ENCODE data around the gene ADAM10. TPM values are rescaled to one million over a fixed set of nuclear protein-coding genes. Genes with fewer than 3 reads are reported as not detected.

Gene ADAM10
- total RNA-seq, 2 donors from 2014 or later, result 191 to 211 TPM

DNA sequence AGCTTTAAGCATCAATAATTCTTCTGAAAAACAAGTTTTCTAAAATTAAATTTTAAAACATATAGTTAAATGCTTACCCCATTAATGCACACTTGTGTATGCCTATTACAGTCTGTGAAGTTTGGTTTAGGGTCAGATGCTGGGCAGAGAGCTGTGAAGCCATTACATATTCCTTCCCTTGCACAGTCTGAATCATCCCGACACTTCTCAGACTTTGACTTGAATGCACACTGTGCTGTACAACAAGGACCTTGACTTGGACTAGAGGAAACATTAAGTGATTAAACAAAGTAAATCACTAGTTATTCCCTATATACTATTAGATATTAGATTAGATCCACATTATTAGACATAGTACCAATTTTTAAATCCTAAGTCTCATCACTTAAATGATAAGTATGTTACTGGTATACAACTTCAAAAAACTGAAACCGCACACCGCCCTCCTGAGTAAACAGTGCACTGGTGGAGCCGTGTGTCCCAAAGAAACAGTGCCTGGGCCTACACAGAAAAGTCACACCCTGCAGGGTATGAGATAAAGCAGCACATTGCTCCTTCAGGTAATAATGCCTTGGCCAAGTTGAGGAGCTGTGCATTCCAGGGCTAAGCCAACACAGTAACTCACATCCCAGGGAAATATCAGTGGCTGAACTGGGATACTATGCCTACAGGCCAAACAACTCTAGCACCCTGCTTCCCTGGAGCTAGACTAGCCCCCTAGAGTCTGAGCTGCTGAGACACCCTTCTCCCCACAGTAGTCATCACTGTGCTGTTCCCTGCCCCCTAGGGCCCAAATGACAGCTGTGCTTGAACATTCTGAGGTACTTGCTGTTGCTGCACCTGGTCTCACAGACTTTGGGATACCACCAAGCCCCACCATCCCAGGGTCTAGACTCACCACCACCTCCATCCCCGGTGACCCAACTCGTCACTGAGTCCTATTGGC, 137.5 kb downstream of the ADAM10 start:
- peaks cover 69% of the 10 kb centered on the region for H3K36me3 ChIP-seq (ENCODE audit: control insufficient read depth, insufficient read depth, low read length)
- H3K4me1 ChIP-seq (ENCODE audit: control insufficient read depth, insufficient read depth, low read length), result no peaks in the 10 kb centered on the region
- no peak for DNase-seq
- 91 to 93% methylated on average over 4 to 6 of the region's 6 CpGs for WGBS, 2 experiments (ENCODE audit: insufficient coverage in 1 of 2, insufficient read length in 1 of 2)
- H3K4me3 ChIP-seq (ENCODE audit: low read length), result no peak overlapping the region
- no peak overlapping the region for H3K9ac ChIP-seq (ENCODE audit: extremely low read depth, low read length, poor library complexity, severe bottlenecking)
- no peak overlapping the region for H3K27ac ChIP-seq (ENCODE audit: low read depth, low read length)
- Mint-ChIP-seq H3K36me3 (ENCODE audit: low read depth) (peaks cover 53% of the 10 kb centered on the region), H3K4me1 (peaks cover 9% of the 10 kb centered on the region), H3K27me3 (ENCODE audit: insufficient read depth) (no peaks in the 10 kb centered on the region), H3K9me3 (peaks cover 25% of the 10 kb centered on the region), H3K4me3 (no peak overlapping the region), H3K27ac (peak overlapping the region; percentile 22)
- H3K9me3 ChIP-seq (ENCODE audit: control insufficient read depth, low read length), result peaks cover 31% of the 10 kb centered on the region
- TF ChIP-seq, protein P1, sequence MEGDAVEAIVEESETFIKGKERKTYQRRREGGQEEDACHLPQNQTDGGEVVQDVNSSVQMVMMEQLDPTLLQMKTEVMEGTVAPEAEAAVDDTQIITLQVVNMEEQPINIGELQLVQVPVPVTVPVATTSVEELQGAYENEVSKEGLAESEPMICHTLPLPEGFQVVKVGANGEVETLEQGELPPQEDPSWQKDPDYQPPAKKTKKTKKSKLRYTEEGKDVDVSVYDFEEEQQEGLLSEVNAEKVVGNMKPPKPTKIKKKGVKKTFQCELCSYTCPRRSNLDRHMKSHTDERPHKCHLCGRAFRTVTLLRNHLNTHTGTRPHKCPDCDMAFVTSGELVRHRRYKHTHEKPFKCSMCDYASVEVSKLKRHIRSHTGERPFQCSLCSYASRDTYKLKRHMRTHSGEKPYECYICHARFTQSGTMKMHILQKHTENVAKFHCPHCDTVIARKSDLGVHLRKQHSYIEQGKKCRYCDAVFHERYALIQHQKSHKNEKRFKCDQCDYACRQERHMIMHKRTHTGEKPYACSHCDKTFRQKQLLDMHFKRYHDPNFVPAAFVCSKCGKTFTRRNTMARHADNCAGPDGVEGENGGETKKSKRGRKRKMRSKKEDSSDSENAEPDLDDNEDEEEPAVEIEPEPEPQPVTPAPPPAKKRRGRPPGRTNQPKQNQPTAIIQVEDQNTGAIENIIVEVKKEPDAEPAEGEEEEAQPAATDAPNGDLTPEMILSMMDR (conservative IDR thresholded peaks at IDR 0.05), result peak; percentile 41
- no peaks in the 10 kb centered on the region for H3K27me3 ChIP-seq (ENCODE audit: control insufficient read depth, insufficient read depth, low read length, poor library complexity, severe bottlenecking)

- Mint-ChIP-seq H3K27me3 (ENCODE audit: insufficient read depth) (no peaks in the 10 kb centered on the region), H3K4me1 (peaks cover 9% of the 10 kb centered on the region), H3K9me3 (peaks cover 2% of the 10 kb centered on the region), H3K4me3 (no peak overlapping the region), H3K27ac (no peak overlapping the region), H3K36me3 (ENCODE audit: low read depth) (peaks cover 42% of the 10 kb centered on the region)
- TF ChIP-seq, protein P1 (conservative IDR thresholded peaks at IDR 0.05), result no peak
- Histone ChIP-seq H3K27ac (ENCODE audit: low read depth, low read length) (no peak overlapping the region), H3K4me1 (ENCODE audit: control insufficient read depth, insufficient read depth, low read length) (no peaks in the 10 kb centered on the region), H3K9ac (ENCODE audit: extremely low read depth, low read length, poor library complexity, severe bottlenecking) (no peak overlapping the region), H3K27me3 (ENCODE audit: control insufficient read depth, insufficient read depth, low read length, poor library complexity, severe bottlenecking) (no peaks in the 10 kb centered on the region), H3K4me3 (ENCODE audit: low read length) (no peak overlapping the region), H3K9me3 (ENCODE audit: control insufficient read depth, low read length) (peaks cover 2% of the 10 kb centered on the region), H3K36me3 (ENCODE audit: control insufficient read depth, insufficient read depth, low read length) (peaks cover 61% of the 10 kb centered on the region)
- no peak for DNase-seq
- WGBS, 2 experiments (ENCODE audit: insufficient coverage in 1 of 2, insufficient read length in 1 of 2), result 93% methylated on average over 1 of the region's 1 CpG; no CpG with 5 or more reads in 1 of the 2 experiments
Observed at GRCh38 chr15:58608711-58609110, 140.8 kb downstream of the ADAM10 start.

DNA sequence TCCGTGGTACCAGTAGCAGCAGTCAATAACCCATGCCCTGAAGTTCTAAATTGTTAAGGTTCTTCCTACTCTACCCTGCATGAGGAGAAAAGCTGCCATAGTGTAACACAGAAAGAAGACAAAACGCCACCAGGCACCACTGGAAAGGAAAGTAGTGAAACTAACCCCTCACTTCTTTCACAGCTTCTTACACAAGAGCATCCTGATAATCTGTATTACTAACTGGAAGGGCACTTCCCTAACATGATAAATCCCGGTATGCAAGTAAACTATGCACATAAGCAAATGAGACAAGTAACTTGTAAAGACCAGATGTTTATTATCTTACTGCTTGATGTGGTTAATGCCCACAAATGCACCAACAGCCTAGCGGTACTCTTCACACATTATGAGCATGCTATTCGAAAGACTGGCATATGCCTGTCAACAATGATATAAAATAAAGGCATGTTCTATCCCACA, 141.3 kb downstream of the ADAM10 start:
- Histone ChIP-seq H3K27me3 (ENCODE audit: control insufficient read depth, insufficient read depth, low read length, poor library complexity, severe bottlenecking) (no peaks in the 10 kb centered on the region), H3K9ac (ENCODE audit: extremely low read depth, low read length, poor library complexity, severe bottlenecking) (no peak overlapping the region), H3K27ac (ENCODE audit: low read depth, low read length) (no peak overlapping the region), H3K4me1 (ENCODE audit: control insufficient read depth, insufficient read depth, low read length) (no peaks in the 10 kb centered on the region), H3K9me3 (ENCODE audit: control insufficient read depth, low read length) (no peaks in the 10 kb centered on the region), H3K36me3 (ENCODE audit: control insufficient read depth, insufficient read depth, low read length) (peaks cover 63% of the 10 kb centered on the region), H3K4me3 (ENCODE audit: low read length) (no peak overlapping the region)
- DNase-seq, result no peak
- Mint-ChIP-seq H3K27ac (no peak overlapping the region), H3K4me3 (no peak overlapping the region), H3K27me3 (ENCODE audit: insufficient read depth) (no peaks in the 10 kb centered on the region), H3K9me3 (no peaks in the 10 kb centered on the region), H3K36me3 (ENCODE audit: low read depth) (peaks cover 43% of the 10 kb centered on the region), H3K4me1 (peaks cover 9% of the 10 kb centered on the region)
- TF ChIP-seq, protein P1 (conservative IDR thresholded peaks at IDR 0.05), result no peak
- 86 to 92% methylated on average over 1 to 4 of the region's 5 CpGs for WGBS, 2 experiments (ENCODE audit: insufficient coverage in 1 of 2, insufficient read length in 1 of 2)
